Measurements from ENCODE around the gene MGST3. TPM values are rescaled to one million over a fixed set of nuclear protein-coding genes. Genes with fewer than 3 reads are reported as not detected.

The MGST3 gene
- 41.7 and 46.0 TPM in 2 replicates for total RNA-seq
- total RNA-seq (2013): 28.4 TPM
- polyA plus RNA-seq: 21.1 and 35.6 TPM in 2 replicates
- 25.3 and 30.3 TPM in 2 replicates for polyA minus RNA-seq

- H3K4me1 Mint-ChIP-seq: peaks cover 31% of the 10 kb centered on the region
- H3K27ac Mint-ChIP-seq: peak within 1 kb of the TSS; percentile 67
- under 1% methylated on average over 55 of the region's 56 CpGs for WGBS (ENCODE audit: insufficient coverage)
- no peaks in the 10 kb centered on the region for H3K9me3 Mint-ChIP-seq (ENCODE audit: insufficient read depth)
- TF ChIP-seq CTCF (IDR thresholded peaks at IDR 0.05) (no peak), EZH2 (IDR thresholded peaks at IDR 0.05; ENCODE audit: borderline replicate concordance, insufficient read depth, low read depth, low read length, poor library complexity, severe bottlenecking) (no peak)
- H3K4me3 ChIP-seq (ENCODE audit: control extremely low read depth in 1 of 5, extremely low read depth in 1 of 5, insufficient read depth in 1 of 5, low read depth in 2 of 5, low read length in 4 of 5): peak within 1 kb of the TSS; percentile 74 to 93 (median 84)
- H3K36me3 ChIP-seq (replicated peaks in 1 of 2; ENCODE audit: control extremely low read depth in 1 of 2, control insufficient read depth in 1 of 2, extremely low read depth in 1 of 2, insufficient read depth in 2 of 2, low read length in 1 of 2): no peaks in the 10 kb centered on the region
- H2AFZ ChIP-seq (ENCODE audit: insufficient read depth, low read depth, low read length, poor library complexity, severe bottlenecking): peak within 1 kb of the TSS; percentile 90
- peak; percentile 94 for ATAC-seq (ENCODE audit: low read depth)
- intact Hi-C loops (cut with micrococcal nuclease): loop anchor here (1.0 to 10.0 kb wide), 6 partner anchors 29 to 237 kb away; partner anchors contain the start of genes ALDH9A1, TMCO1 and UCK2
- CTCF ChIA-PET: interaction anchor here (1.0 to 2.1 kb wide), 4 partner anchors 32 to 283 kb away, joined by 3 to 9 read pairs (median 4); no protein-coding TSS in a partner anchor
- no peaks in the 10 kb centered on the region for H4K20me1 ChIP-seq (ENCODE audit: control insufficient read depth, insufficient read depth, low read length, poor library complexity, severe bottlenecking)
- peak; percentile 95 for DNase-seq
- peak within 1 kb of the TSS; percentile 72 to 83 for H3K27ac ChIP-seq (ENCODE audit: low read length in 2 of 2)
- no peaks in the 10 kb centered on the region for H3K27me3 ChIP-seq (replicated peaks in 1 of 4; ENCODE audit: control extremely low read depth in 1 of 4, control insufficient read depth in 3 of 4, insufficient read depth in 4 of 4, low read length in 3 of 4)
- peak within 1 kb of the TSS; percentile 82 for H3K9ac ChIP-seq (ENCODE audit: low read length)
- no peaks in the 10 kb centered on the region for H3K9me3 ChIP-seq (ENCODE audit: control extremely low read depth in 1 of 3, control insufficient read depth in 2 of 3, insufficient read depth in 1 of 3, low read length in 2 of 3)
- H3K4me1 ChIP-seq (ENCODE audit: control insufficient read depth in 2 of 2, insufficient read depth in 2 of 2, low read length in 2 of 2): peaks cover 27 to 31% of the 10 kb centered on the region in 2 donors
- POLR2A ChIA-PET: interaction anchor here (0.9 to 2.4 kb wide), 4 partner anchors 56 to 1590 kb away, joined by 3 to 7 read pairs (median 4); partner anchors contain the start of genes ALDH9A1, POU2F1 and TMCO1
- H3K4me3 Mint-ChIP-seq: no peak within 1 kb of the TSS
- no peaks in the 10 kb centered on the region for H3K27me3 Mint-ChIP-seq
- H3K79me2 ChIP-seq (ENCODE audit: control insufficient read depth, insufficient read depth, low read length): peaks cover 19% of the 10 kb centered on the region
- peak within 1 kb of the TSS; percentile 89 for H3K4me2 ChIP-seq (replicated peaks; ENCODE audit: low read depth, low read length, poor library complexity, severe bottlenecking)
These were observed at the start of gene MGST3 for GRCh38 chr1:165630629-165631341. TSS of gene MGST3 (plus strand) at chr1:165631234. CDS start at chr1:165649848, 18,614 bp downstream.

- POLR2A ChIA-PET: no interaction called here
- H3K79me2 ChIP-seq (ENCODE audit: control insufficient read depth, insufficient read depth, low read length): no peaks in the 10 kb centered on the region
- H3K4me2 ChIP-seq (replicated peaks; ENCODE audit: low read depth, low read length, poor library complexity, severe bottlenecking): no peak overlapping the region
- no peak overlapping the region for H3K9ac ChIP-seq (ENCODE audit: low read length)
- TF ChIP-seq CTCF (IDR thresholded peaks at IDR 0.05) (no peak), EZH2 (IDR thresholded peaks at IDR 0.05; ENCODE audit: borderline replicate concordance, insufficient read depth, low read depth, low read length, poor library complexity, severe bottlenecking) (no peak)
- CTCF ChIA-PET: interaction anchor here (1.5 kb wide), 1 partner anchor 214 kb away, joined by 5 read pairs; no protein-coding TSS in a partner anchor
- Mint-ChIP-seq H3K4me1 (no peaks in the 10 kb centered on the region), H3K27me3 (peaks cover 37% of the 10 kb centered on the region), H3K27ac (no peak overlapping the region), H3K4me3 (no peak overlapping the region), H3K9me3 (ENCODE audit: insufficient read depth) (no peaks in the 10 kb centered on the region)
- no peak overlapping the region for H3K4me3 ChIP-seq (ENCODE audit: control extremely low read depth in 1 of 5, extremely low read depth in 1 of 5, insufficient read depth in 1 of 5, low read depth in 2 of 5, low read length in 4 of 5)
- H3K9me3 ChIP-seq (ENCODE audit: control extremely low read depth in 1 of 3, control insufficient read depth in 2 of 3, insufficient read depth in 1 of 3, low read length in 2 of 3): peaks cover 0 to 4% (median 1%) of the 10 kb centered on the region in 3 donors
- no peak overlapping the region for H3K27ac ChIP-seq (ENCODE audit: low read length in 2 of 2)
- WGBS (ENCODE audit: insufficient coverage): 98% methylated on average over 25 of the region's 25 CpGs
- no peak overlapping the region for H2AFZ ChIP-seq (ENCODE audit: insufficient read depth, low read depth, low read length, poor library complexity, severe bottlenecking)
- no peak for DNase-seq
- no peaks in the 10 kb centered on the region for H4K20me1 ChIP-seq (ENCODE audit: control insufficient read depth, insufficient read depth, low read length, poor library complexity, severe bottlenecking)
- ATAC-seq (ENCODE audit: low read depth): no peak
- H3K4me1 ChIP-seq (ENCODE audit: control insufficient read depth in 2 of 2, insufficient read depth in 2 of 2, low read length in 2 of 2): no peaks in the 10 kb centered on the region
- peaks cover 0 to 21% (median 6%) of the 10 kb centered on the region in 4 experiments for H3K27me3 ChIP-seq (replicated peaks in 1 of 4; ENCODE audit: control extremely low read depth in 1 of 4, control insufficient read depth in 3 of 4, insufficient read depth in 4 of 4, low read length in 3 of 4)
- H3K36me3 ChIP-seq (replicated peaks in 1 of 2; ENCODE audit: control extremely low read depth in 1 of 2, control insufficient read depth in 1 of 2, extremely low read depth in 1 of 2, insufficient read depth in 2 of 2, low read length in 1 of 2): no peaks in the 10 kb centered on the region
- intact Hi-C loops (cut with micrococcal nuclease): no loop called here
These were observed 49.1 kb upstream of the MGST3 start for GRCh38 chr1:165581926-165582325.

All from B cell (primary cell).